Measurements from ENCODE around the gene LTBR.

Gene LTBR

DNA sequence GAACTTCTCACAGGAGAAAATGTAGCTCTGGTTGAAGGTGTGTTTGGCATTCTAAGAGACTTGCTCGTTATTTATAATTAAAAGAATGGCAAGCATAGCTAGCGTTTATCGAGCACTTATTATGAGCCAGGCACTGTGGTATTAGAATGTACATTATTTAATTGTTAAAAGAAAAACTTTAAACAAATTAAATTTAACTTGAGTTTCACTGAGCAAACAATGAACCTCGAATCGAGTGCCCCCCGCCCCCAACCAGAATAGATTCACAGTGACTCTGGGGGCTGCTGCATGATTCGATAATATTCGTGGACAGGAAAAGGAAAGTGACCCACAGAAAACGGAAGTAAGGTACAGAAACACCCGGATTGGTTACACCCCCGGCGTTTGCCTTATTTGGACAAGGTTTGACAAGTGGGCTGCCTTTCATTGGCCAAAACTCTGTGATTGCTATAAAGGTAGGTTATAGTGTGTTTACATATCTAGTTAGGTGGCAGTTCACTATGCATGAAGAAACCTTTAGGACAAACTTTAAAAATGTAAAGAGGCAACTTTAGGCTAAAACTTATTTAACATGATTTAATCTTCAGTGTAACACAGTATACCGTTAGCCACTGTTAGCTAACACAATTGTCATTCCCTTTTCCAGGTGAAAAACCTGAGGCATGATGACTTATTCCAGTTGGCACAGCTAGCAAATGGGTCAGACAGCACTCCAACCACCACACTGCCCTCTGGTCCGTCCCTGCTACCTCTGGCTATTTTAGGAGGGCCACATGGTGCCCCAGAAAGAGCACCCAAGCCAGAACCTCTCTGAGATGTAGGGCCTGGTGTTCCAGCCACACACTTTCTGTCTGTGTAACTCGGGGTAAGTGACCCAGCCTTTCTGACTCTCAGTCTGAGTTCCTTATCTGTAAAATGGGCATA, 15.7 kb upstream of the LTBR start:
- no peak for DNase-seq (ENCODE audit: low read depth in 2 of 3, low spot score in 2 of 3)

DNA sequence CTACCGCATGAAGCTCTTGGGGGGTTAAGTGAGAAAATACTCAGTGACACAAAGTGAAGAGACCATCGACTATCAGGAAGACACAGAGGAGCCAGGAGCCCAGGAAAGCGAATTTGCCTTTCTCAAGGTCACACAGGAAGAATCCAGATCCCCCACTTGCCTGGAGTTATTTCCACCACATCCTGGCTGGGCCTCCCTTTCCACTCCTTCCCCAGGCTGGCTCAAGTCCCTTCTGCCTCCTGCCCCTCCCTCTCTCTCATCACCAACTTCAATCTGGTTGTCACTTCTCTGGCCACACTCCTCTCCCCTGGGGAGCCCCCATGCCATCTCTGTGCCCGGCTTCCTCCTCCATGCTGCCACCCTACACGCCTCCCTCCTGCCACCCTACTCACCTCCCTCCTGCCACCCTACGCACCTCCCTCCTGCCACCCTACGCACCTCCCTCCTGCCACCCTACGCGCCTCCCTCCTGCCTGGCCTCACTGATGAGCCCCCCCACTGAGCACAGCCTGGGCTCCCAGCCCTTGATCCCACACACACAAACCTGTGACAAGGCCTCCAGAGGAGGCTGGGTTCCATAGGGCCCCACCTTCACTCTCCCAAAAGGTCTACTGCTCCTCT, 14.9 kb upstream of the LTBR start:
- no peak for DNase-seq (ENCODE audit: low read depth in 2 of 3, low spot score in 2 of 3)

GRCh38 chr12:6369916-6370575, 13.9 kb upstream of the LTBR start:
- no peak for DNase-seq (ENCODE audit: low read depth in 2 of 3, low spot score in 2 of 3)

DNA sequence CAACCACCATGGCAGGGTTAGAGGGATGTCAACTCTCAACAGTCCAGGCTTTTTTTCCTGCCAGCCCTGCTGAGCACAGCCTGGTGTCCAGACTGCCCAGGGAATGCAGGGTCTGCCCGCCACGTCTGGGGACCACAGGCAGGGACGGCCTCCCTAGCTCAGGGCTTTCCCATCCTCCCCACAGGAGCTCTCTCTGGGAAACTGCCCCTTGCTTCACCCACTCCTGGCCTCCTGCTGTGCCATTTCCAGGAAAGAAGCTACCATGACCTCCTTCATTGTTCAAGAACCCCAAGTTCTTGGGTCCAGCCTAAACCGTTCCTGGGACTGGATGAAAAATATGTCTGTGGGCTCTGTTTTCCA, 13.4 kb upstream of the LTBR start:
- DNase-seq (ENCODE audit: low read depth in 2 of 3, low spot score in 2 of 3), result no peak

DNA sequence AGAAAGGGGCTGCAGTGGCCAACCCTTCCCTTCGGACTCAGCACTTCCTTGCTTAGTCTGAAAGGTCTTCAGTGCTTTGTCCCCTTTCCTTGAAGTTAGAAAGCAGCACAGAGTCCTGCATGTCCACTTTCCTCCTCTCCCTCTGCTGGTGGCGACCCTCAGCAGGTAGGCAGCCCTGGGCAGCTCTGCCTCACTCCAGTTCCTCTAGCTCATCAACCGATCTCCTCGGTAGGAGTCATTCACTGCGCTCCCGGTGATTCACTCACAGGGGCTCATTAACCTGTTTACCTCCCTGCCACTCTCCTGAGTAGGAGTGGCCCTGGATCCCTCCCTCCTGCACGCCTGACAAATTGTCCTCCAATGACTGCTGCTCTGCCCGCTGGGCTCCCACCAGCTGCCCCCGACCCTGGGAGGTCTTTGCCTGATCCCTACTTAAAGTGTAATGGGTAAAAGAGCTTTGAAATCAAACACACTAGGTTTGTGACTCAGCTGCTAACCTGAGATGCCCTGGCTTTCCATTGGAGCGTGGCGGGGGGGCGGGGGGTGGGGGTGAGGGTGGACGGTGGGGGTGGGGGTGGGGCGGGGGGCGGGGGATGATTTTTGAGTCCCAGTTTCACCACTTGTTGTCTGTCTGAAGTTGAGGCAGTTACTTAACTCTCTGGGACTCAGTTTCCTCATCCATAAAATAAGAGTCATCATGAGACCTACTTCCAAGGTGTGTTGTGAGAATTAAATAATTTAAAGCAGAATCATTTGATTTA, 12.8 kb upstream of the LTBR start:
- DNase-seq (ENCODE audit: low read depth in 2 of 3, low spot score in 2 of 3), result no peak

DNA sequence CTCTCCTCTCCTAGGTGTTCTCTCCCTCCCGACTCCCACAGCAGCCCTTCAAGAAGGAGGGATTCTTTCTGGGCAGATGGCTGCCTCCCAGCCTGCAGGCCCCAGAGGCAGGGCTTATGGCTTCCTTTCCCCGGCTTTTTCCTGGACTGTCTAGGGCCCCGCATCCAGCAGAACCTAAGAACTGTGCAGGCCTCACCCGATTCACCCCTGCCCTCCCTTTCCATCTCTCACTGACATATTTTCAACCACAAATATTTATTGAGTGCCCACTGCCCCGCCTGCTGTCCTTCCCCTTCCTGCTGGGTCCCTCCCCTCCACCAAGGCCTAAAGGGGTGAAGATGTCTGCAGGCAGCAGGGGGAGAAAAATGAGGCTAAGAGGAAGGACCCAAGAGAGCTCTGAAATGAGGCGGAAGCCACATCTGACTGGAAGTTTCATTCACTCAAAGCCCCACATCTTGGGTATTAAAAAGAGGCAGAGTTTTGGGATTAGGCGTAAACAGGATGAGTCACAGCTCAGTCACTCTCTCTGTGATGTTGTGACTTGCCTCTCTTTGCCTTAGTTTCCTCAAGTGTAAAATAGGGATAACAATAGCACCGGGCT, 11.5 kb upstream of the LTBR start:
- DNase-seq (ENCODE audit: low read depth in 2 of 3, low spot score in 2 of 3), result no peak

DNA sequence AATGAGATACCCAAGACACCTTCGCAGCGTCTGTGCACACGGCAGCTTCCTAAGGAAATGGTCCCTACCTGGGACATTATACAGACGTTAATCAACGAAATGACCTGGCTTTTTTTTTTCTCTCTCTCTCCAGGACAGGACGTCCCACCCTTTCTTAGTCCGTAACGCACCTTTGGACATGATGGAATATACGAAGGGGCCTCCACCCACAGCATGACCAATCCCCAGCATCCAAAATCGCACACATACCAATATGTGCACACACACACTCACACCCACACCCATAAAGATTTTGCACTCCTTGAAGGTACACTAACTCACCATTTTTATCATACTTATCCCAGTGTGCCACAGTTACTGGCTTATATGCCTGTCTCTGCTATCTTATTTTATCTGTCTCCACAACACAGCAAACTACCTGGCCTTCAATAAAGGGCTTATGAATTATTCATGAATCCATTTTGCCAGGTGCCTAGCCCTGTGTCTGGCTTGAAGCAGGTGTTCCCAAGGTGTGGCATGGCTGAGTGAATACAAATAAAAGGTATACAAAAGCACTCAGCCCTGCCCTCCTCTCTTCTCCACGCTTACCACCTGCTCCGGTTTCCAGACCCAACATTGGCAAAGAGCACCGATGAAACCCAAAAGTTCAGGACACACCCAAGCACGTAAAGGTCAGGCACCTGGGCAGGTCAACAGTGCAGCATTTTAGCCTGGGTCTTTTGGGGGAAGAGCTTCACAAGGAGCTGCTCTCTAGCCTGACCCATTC, 10.8 kb upstream of the LTBR start:
- no peak for DNase-seq (ENCODE audit: low read depth in 2 of 3, low spot score in 2 of 3)

GRCh38 chr12:6374028-6374785, 9.8 kb upstream of the LTBR start:
- DNase-seq (ENCODE audit: low read depth in 2 of 3, low spot score in 2 of 3), result no peak

DNA sequence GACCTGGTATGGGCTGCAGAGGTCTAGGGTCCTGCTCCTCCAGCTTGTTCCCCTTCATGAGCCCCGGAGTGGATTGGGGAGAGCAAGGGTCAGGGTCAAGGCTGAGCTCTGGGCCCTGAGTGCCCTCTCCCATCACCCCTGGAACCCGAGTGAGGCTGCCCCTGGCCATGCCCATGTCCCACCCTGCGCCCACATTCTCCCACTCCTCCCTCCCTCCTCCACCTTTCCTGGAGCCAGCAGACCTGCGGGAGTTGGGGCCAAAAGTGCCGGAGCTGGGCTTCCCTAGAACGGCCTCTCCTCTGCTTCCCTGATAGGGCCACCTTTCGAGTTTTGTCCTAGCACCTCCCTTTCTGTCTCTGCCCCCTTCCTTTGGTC, 9.2 kb upstream of the LTBR start:
- DNase-seq (ENCODE audit: low read depth in 2 of 3, low spot score in 2 of 3), result no peak

GRCh38 chr12:6375269-6376078, 8.5 kb upstream of the LTBR start, which contains the start of gene SCNN1A:
TSS of gene SCNN1A (minus strand) at chr12:6375563. CDS start at chr12:6374783, 780 bp downstream.
- no peak for DNase-seq (ENCODE audit: low read depth in 2 of 3, low spot score in 2 of 3)

DNA sequence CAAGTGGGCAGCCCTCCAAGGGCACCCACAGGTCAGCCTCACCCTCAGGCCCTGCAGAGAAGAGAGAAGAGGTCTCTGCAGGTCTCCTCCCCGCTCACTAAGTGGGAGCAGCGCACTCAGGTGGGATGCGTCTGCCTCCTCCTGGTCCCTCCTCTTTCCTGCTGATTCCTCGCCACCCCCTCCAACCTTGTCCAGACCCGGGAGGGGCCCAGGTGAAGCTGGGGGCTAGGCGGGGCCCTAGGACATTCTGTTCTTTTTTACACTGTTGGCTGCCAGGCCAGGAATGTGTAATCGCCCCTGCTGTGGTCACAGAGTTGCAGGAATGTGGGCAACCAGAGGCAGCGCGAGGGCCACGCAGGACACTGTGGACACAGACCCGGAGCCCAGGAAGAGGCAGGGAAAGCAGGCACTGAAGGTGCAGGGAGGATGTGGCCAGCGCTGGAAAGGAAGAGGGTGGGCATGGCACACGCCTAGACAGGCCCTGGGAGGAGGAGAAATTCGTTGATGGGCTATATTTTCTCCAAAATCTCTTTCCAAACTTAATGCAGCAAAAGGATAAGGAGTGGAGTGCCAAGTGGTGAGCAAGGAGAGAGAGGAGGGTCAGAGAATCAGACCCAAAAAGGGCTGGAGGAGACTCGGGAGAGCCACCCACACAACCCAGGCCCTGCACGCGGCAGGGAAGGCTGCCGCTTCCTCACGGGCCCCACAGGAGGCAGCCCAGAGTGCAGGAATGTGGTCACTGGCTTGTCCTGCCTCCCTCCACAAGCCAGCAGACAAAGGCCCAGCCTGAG, 7.7 kb upstream of the LTBR start:
- DNase-seq (ENCODE audit: low read depth in 2 of 3, low spot score in 2 of 3), result no peak

DNA sequence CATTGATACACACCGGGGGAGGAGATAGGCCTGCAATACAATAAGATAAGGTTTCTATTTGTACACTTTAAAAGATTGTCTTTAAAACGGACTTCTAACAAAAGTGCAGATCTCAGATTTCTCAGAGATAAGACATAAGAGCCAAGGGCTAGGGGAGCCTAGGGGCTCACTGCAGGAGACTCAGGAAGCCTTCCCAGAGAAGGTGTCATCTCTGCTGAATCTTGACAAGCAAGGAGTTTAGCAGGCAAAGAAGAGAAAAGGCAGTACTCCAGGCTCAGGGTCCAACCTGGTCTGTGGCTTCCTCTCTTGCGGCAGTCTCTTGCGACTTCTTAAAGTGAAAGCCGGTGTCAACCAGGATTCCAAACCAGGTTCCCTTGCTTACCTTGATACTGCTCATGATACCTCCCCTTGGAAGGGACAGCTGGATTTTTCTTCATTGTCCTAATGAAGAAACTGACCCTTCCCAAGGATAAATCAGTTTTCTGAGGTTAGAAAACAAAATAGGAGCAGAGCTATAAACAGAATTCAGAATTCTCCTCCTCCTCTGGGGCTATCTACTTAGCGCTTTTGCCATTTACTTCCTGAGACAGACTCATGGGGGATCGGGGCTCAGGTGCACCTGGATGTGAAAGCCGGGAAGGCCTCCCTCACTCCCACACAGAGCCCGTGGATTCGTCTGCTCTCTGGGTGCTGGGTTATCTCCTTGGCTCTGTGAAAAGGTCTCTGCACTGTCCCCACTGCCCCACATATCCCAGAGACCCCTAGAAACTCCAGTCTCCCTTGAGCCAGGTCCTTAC, 6.9 kb upstream of the LTBR start:
- DNase-seq (ENCODE audit: low read depth in 2 of 3, low spot score in 2 of 3), result no peak

GRCh38 chr12:6377667-6377994, 6.3 kb upstream of the LTBR start:
- DNase-seq (ENCODE audit: low read depth in 2 of 3, low spot score in 2 of 3), result no peak

DNA sequence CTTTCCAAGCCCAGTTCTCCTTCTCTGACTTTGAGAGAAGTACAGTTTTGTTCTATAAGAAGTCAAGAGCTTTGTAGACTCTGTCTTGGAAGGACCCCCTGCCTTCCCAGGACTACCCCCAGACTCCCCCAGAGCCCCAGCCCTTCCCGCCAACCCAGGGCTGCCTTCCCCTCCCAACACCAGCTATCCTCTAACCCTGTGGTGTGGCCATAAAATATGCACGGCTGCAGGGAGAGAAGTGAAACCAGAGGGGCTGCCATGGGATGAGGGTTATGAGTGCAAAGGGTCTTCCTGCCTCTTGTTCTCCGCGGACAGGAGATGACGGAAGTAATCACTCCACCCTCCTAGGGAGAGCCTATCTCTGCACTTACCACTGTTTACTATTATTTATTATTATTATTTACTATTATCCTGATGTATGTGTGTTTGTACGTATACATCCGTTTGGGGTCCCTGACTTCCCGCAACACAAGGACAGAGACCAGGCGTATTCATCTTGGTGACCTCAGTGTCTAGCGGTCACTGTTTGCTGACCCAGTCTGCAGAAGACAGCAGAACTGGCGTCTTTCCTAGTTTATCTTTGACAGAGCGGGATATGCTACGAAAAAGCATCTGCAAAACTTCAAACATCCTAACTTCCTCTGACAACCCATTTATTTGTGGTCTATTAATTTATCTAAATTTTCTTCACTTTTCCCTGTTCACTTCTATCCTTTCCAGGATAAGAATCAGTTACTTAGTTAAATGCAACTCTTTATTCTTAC, 5.1 kb upstream of the LTBR start:
- DNase-seq (ENCODE audit: low read depth in 2 of 3, low spot score in 2 of 3), result no peak

DNA sequence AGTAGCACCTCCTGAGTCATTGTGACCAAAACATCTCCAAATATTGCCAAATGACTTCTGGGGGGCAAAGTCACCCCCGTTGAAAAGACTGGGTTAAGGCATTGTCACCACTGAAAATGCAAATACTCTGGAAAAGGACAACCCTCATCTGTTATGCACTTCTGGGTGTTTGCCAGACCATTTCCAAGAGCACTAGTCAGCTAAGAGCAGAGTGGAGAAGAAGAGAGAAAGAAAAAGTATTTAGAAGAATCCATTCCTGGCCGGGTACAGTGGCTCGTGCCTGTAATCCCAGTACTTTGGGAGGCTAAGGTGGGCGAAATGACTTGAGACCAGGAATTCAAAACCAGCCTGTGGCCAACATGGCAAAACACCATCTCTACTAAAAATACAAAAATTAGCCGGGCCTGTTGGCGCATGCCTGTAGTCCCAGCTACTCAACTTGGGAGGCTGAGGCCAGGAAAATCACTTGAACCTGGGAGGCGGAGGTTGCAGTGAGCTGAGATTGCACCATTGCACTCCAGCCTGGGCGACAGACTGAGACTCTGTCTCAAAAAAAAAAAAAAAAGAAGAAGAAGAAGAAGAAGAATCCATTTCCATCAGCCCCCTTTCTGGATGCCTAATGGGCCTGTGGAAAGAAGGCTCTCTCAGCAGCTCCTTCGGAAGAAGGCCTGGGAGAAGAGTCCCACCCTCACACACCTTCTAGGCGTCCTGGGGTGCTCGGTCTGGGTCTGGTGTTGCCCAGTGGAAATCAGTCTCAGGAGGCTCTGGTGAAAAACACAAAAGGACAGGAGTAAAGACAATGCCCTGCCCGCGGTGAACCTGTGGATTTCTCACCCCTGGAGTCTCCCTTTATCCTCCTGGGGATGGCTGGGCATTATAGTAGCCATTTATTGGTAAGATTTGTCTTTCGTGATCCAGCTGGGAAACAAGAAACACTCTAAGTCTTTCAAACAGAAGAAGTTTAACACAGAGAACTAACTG, 3.5 kb upstream of the LTBR start:
- DNase-seq (ENCODE audit: low read depth in 2 of 3, low spot score in 2 of 3), result no peak

Measured in activated CD8-positive, alpha-beta memory T cell treated with anti-CD3 and anti-CD28 coated beads for 48 hours (primary cell).